Epidermal melanocyte (primary cell): ENCODE data around the gene PRKN.
"Not testable (repeated sequence)": the region's sequence is repeated elsewhere in the genome, so short reads cannot be mapped to it uniquely, and the experiment has no call there.

Experiments
- DNase-seq: peaks from one replicate; pipeline ENCODE4 v3.0.0; 2011; ENCODE audit warnings: low spot score; ENCODE audit not compliant: insufficient read length

Gene PRKN

GRCh38 chr6:161523362-161523761, 1204.2 kb downstream of the PRKN start:
- DNase-seq: no peak

- no peak for DNase-seq
Measured at GRCh38 chr6:161522276-161522675, 1205.3 kb downstream of the PRKN start.

GRCh38 chr6:161511447-161512095, 1216.0 kb downstream of the PRKN start:
- DNase-seq: no peak

GRCh38 chr6:161508341-161508740, 1219.2 kb downstream of the PRKN start:
- DNase-seq: no peak

- no peak for DNase-seq
Measured at GRCh38 chr6:161507375-161507774, 1220.2 kb downstream of the PRKN start.

GRCh38 chr6:161503570-161503969, 1224.0 kb downstream of the PRKN start:
- no peak for DNase-seq

- no peak for DNase-seq
Measured at GRCh38 chr6:161498881-161499280, 1228.7 kb downstream of the PRKN start.

GRCh38 chr6:161498359-161498758, 1229.2 kb downstream of the PRKN start:
- DNase-seq: no peak

- no peak for DNase-seq
Measured at GRCh38 chr6:161496941-161497340, 1230.6 kb downstream of the PRKN start.

- DNase-seq: not testable (repeated sequence)
Measured at GRCh38 chr6:161496271-161496670, 1231.3 kb downstream of the PRKN start.

GRCh38 chr6:161494566-161494965, 1233.0 kb downstream of the PRKN start:
- no peak for DNase-seq

- no peak for DNase-seq
Measured at GRCh38 chr6:161493576-161494118, 1233.9 kb downstream of the PRKN start.

- no peak for DNase-seq
Measured at GRCh38 chr6:161489626-161490306, 1237.8 kb downstream of the PRKN start.

GRCh38 chr6:161487694-161488093, 1239.9 kb downstream of the PRKN start:
- DNase-seq: no peak

- DNase-seq: no peak
Measured at GRCh38 chr6:161487217-161487531, 1240.4 kb downstream of the PRKN start.

GRCh38 chr6:161486361-161487216, 1241.0 kb downstream of the PRKN start:
- DNase-seq: no peak

GRCh38 chr6:161482517-161482858, 1245.1 kb downstream of the PRKN start:
- no peak for DNase-seq

- no peak for DNase-seq
Measured at GRCh38 chr6:161481786-161482516, 1245.6 kb downstream of the PRKN start.

GRCh38 chr6:161480421-161481155, 1247.0 kb downstream of the PRKN start:
- no peak for DNase-seq

GRCh38 chr6:161479376-161479775, 1248.2 kb downstream of the PRKN start:
- no peak for DNase-seq

- DNase-seq: no peak
Measured at GRCh38 chr6:161477876-161478425, 1249.6 kb downstream of the PRKN start.
